OCI-LY3 (cell line): Measurements from ENCODE around the gene MGST2.
A peak's percentile ranks its signal among the peaks of the same experiment; 100 is the strongest.

Experiments used
- CTCF ChIP-seq: fragments of 200-600, 300-600 bp; sonication (generic); IDR thresholded peaks from 2 replicates; pipeline ENCODE4 v1.5.1; 2014; ENCODE audit warnings: antibody characterized with exemption, low read length, low read depth
- EZH2phosphoT487 ChIP-seq: fragments of 200-600 bp; shearing (Covaris generic); IDR thresholded peaks from 2 replicates; pipeline ENCODE4 v1.6.1; 2018; ENCODE audit warnings: antibody characterized with exemption, mixed run types, low read depth

DNA sequence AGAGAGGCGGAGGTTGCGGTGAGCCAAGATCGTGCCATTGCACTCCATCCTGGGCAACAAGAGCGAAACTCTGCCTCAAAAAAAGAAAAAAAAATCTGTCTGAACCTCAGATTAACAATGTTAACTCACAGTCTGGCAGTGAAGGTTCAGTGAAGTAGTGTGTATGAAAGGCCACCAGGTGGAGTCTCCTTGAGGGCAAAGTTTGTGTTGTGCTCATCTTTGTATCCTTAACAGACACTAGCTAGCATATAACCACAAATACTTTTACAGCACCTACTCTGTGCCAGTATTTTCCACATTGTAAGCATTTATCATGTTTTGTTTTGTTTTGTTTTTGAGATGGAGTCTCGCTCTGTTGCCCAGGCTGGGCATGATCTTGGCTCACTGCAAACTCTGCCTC, 46.0 kb upstream of the MGST2 start:
- TF ChIP-seq EZH2phosphoT487 = no peak
- peak; percentile 78 for TF ChIP-seq CTCF
